Activated T-cell treated with anti-CD3 and anti-CD28 coated beads for 4 hours (primary cell): Measurements from ENCODE around the gene SHPK.

ENCODE experiments used
- DNase-seq: peaks from one replicate; pipeline ENCODE4 v3.0.0-alpha.2; 2020

SHPK gene

GRCh38 chr17:3659541-3660111 is 23.6 kb upstream of the SHPK start:
- DNase-seq, result no peak

- DNase-seq, result no peak
Observed at GRCh38 chr17:3658784-3659449, 22.9 kb upstream of the SHPK start.

- no peak for DNase-seq
Observed at GRCh38 chr17:3657874-3658783, 22.1 kb upstream of the SHPK start.

DNA sequence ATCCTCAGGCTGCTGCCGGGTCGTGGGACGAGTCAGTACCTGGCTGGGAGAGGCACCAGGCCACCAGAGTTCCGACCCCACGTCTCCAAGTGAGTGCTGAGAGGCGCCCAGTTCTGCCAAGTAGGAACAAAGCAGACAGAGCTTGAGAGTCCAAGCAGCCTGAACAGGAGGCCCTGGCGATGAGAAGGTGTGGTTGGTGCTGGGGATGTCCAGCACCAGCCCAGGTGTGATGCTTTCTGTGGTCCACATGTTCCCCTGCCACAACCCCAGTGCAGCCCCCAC is 21.5 kb upstream of the SHPK start:
- DNase-seq, result no peak

- DNase-seq, result no peak
Observed at GRCh38 chr17:3656755-3657587, 20.9 kb upstream of the SHPK start.

DNA sequence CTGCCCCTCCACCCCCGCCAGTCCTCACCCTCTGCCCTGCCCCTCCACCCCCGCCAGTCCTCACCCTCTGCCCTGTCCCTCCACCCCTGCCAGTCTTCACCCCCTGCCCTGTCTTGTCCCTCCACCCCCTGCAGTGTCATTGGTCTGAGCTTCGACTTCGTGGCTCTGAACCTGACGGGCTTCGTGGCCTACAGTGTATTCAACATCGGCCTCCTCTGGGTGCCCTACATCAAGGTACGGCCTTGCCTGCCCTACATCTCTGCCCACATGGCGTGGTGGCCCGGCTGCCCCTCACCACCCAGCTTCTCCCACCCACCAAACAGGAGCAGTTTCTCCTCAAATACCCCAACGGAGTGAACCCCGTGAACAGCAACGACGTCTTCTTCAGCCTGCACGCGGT is 20.3 kb upstream of the SHPK start:
- no peak for DNase-seq

DNA sequence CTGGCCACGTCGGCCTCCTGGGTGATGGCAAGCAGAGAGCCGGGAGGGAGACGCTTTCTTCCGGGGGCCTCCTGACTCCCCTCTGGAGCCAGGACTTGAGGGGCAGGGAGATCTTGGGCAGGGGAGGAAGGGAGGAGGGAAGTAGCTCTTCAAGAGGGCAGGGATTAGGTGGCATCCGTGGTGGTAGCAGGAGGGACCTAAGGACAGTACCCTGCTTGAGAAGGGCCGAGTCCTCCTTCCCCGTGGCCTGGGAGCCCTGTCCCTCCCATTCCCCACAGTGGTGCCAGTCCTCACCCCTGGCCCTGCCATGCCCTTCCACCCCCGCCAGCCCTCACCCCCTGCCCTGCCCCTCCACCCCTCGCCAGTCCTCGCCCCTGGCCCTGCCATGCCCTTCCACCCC is 19.7 kb upstream of the SHPK start:
- DNase-seq, result no peak

DNA sequence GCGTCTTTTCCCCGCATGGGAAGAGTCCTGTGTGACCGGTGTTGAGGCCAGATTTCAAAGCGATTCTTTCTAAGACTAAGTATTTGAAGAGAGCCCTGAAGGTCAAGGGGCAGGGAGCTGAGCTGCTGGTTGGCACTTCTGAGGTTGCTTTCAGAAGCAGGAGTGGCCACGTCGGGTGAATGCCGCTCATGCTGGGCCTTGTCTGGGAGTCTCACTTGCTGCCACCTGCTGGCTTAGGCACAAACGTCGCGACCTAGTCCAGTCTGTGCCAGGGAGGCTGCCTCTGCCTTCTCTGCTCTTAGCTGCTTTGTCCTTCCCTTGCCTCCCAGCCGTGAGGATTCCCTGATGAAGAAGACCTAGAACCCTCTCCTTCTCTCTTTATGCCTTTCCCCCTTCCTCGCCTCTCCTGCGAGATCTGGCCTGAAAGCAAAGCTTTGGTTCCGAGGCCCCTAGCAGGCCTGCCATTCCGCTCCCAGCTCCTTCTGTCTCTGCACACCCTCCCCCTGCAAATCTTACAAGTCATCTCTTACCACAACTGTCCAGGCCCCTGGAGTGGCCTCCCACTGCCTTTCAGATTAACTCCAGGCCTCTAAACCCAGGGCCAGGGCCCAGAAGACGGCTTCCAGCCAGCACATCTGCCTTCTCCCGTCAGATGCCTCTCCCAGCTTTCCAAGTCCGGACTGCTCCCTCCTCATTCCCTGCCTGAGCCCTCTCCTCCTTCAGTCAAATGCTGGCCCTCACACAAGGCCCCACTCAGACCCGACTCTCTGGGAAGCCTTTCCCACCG is 11.9 kb upstream of the SHPK start:
- no peak for DNase-seq

GRCh38 chr17:3647251-3647650 is 11.2 kb upstream of the SHPK start:
- no peak for DNase-seq

- DNase-seq, result no peak
Observed at GRCh38 chr17:3645310-3645709, 9.3 kb upstream of the SHPK start.

DNA sequence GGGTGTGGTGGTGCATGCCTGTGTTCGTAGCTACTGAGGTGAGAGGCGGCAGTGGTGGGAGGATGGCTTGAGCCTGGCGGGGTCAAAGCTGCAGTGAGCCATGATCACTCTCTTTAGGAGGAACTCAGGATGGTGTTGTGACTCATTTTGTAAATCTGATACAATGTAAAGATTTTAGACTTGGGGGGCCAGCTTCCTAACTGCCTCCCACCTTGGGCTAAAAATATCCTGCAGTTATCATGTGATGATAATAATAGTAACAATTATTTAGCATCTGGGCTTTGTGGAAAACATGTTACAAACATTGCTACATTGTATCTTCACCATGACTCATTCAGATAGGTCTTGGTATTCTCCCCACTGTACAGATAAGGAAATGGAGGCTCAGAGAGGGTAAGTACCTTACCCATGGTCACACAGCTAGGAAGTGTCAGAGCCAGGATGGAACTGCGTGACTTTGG is 7.9 kb upstream of the SHPK start:
- no peak for DNase-seq

GRCh38 chr17:3641717-3642486 is 5.9 kb upstream of the SHPK start:
- no peak for DNase-seq

- DNase-seq, result no peak
Observed at GRCh38 chr17:3641014-3641413, 5.0 kb upstream of the SHPK start.

GRCh38 chr17:3639981-3640596 is 4.0 kb upstream of the SHPK start:
- no peak for DNase-seq

GRCh38 chr17:3636908-3637373 is 891 bp upstream of the SHPK start:
- peak; percentile 5 for DNase-seq

DNA sequence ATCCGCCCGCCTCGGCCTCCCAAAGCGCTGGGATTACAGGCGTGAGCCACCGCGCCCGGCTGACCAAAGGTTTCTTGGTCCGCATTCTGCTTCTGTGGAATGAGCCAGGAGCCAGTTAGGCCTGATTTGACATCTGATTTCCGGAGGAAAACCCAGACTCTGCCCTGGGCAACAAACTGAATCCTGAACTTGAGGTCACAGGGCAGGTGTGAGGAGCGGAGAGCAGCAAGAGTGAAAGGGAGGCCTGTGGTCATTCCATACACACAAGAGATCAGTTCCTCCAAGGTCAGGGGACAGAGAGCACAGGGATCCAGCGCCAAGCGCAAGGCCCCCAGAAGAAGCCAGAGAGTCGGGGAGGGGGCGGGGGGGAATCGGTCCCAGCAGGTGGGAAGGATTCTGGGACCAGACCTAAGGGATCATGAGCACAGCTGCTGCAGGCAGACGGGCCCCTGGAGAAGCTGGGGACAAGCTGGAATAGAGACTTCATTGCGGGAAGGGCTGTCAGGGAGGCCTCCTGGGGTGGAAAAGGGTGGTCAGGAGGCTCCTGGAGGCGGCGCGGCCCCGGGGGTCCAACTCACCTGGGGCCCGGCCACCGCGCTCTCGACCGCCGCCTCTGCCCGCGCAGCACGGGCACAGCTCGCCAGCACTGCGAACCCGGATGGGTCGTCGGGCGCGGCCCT is 436 bp downstream of the SHPK start:
- no peak for DNase-seq

GRCh38 chr17:3632287-3632686 is 3.8 kb downstream of the SHPK start:
- no peak for DNase-seq

DNA sequence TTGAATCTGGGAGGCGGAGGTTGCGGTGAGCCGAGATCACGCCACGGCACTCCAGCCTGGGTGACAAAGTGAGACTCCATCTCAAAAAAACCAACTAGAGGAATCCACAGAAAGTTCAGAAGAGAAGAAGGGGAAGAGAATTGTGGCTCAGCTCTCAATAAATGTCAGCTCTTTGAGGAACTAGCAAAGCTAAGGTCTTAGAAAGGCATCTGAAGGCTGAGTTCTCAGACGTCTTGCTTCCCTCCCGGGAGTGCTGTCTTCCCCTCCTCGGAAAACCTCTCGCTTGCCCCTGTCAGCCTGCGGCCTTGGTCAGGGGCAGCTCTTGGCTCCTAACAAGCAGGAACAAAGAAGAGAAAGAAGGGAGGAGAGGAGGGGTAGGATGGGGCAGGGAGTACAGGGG is 5.3 kb downstream of the SHPK start:
- DNase-seq, result no peak

DNA sequence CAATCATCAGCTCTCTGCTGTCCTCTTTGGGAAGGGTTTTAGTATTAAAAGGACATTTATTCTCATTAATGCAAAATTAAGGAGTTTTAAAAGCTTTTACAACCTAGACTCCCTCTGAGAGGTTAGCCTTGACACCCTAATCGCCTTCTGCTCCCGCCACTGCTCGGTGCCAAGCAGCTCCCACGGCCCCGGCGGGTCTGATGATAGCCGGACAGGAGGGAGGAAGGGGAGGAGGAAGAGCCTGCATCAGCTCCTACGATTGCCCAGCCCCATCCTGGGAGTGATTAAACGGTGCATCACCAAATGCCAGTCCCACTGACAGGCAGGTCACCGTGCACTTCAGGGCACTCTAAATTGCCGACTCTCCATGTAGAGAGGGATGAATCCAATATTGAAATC is 8.3 kb downstream of the SHPK start:
- DNase-seq, result no peak
